Spleen (tissue), 7 donors: ENCODE measurements around the gene MARCHF9.

Source experiments
- POLR2A ChIP-seq, 3 donors: fragments of 450-650 bp; IDR thresholded peaks; one replicate each; pipeline ENCODE4 v1.5.1; 2017; ENCODE audit warnings: antibody characterized with exemption in 3 of 3, mild to moderate bottlenecking in 1 of 3
- POLR2AphosphoS5 ChIP-seq, 3 donors: sonication (generic); formaldehyde crosslinking; IDR thresholded peaks; one replicate each; pipeline ENCODE4 v1.5.1; 2017; ENCODE audit warnings: antibody characterized with exemption in 3 of 3
- TF ChIP-seq, protein P1 (sequence below), 11 experiments: fragments of 200-600 bp in 7 of 11; fragments of 450-650 bp in 4 of 11; sonication (generic) in 4 of 11; IDR thresholded peaks in 8 of 11; conservative IDR thresholded peaks in 3 of 11; 1 replicate in 7 of 11; 2 replicates in 4 of 11; pipeline versions ENCODE4 v1.4.0 to v1.8.0; 2016 to 2021; ENCODE audit warnings: antibody characterized with exemption in 11 of 11, inconsistent platforms in 4 of 11, mild to moderate bottlenecking in 1 of 11
- donor health status: DM: no; HTN: no; CAD: no; lungs with moderate emphysema.
- donor health status: DM: no; HTN: no; CAD: no.
- donor health status: DM: no; HTN: no; CAD: no.

DNA sequence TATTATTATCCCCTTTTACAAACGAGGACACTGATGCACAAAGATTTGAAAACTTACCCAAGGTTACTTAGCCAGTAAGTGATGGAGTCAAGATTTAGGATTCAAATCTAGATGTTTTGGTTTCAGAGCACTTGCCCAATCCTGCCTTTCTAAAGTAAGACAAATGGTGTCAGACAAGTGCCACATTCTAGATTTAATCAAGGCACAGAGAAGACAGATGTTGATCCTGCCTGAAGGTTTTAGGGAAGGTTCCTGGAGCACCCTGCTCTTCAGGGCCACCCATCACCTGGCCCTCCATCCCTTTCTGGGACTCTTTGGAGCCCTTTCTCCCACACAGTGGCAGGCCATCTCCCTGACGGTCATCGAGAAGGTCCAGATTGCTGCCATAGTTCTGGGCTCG, 2.9 kb downstream of the MARCHF9 start:
- TF ChIP-seq, protein P1, sequence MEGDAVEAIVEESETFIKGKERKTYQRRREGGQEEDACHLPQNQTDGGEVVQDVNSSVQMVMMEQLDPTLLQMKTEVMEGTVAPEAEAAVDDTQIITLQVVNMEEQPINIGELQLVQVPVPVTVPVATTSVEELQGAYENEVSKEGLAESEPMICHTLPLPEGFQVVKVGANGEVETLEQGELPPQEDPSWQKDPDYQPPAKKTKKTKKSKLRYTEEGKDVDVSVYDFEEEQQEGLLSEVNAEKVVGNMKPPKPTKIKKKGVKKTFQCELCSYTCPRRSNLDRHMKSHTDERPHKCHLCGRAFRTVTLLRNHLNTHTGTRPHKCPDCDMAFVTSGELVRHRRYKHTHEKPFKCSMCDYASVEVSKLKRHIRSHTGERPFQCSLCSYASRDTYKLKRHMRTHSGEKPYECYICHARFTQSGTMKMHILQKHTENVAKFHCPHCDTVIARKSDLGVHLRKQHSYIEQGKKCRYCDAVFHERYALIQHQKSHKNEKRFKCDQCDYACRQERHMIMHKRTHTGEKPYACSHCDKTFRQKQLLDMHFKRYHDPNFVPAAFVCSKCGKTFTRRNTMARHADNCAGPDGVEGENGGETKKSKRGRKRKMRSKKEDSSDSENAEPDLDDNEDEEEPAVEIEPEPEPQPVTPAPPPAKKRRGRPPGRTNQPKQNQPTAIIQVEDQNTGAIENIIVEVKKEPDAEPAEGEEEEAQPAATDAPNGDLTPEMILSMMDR (IDR thresholded peaks at IDR 0.05 in 8 of 11, conservative IDR thresholded peaks at IDR 0.05 in 3 of 11) = no peak
- TF ChIP-seq POLR2A (IDR thresholded peaks at IDR 0.05) = no peak
- no peak for TF ChIP-seq POLR2AphosphoS5 (IDR thresholded peaks at IDR 0.05)
